ENCODE measurements around the gene GTF2F2.

GTF2F2 gene

GRCh38 chr13:45303026-45303425 lies 182.7 kb downstream of the GTF2F2 start:
- no peak overlapping the region for H3K4me3 ChIP-seq (replicated peaks; ENCODE audit: low read depth, low read length)
- DNase-seq (ENCODE audit: low read depth) = no peak
- TF ChIP-seq CTCF (IDR thresholded peaks at IDR 0.05; ENCODE audit: low read length, missing control alignments) = no peak

- TF ChIP-seq CTCF (IDR thresholded peaks at IDR 0.05; ENCODE audit: low read length, missing control alignments) = no peak
- no peak for DNase-seq (ENCODE audit: low read depth)
- no peak overlapping the region for H3K4me3 ChIP-seq (replicated peaks; ENCODE audit: low read depth, low read length)
Observed at GRCh38 chr13:45303866-45304265, 183.6 kb downstream of the GTF2F2 start.

GRCh38 chr13:45305079-45305478 lies 184.8 kb downstream of the GTF2F2 start:
- no peak for TF ChIP-seq CTCF (IDR thresholded peaks at IDR 0.05; ENCODE audit: low read length, missing control alignments)
- H3K4me3 ChIP-seq (replicated peaks; ENCODE audit: low read depth, low read length) = no peak overlapping the region
- no peak for DNase-seq (ENCODE audit: low read depth)

- no peak for DNase-seq (ENCODE audit: low read depth)
- TF ChIP-seq CTCF (IDR thresholded peaks at IDR 0.05; ENCODE audit: low read length, missing control alignments) = no peak
- H3K4me3 ChIP-seq (replicated peaks; ENCODE audit: low read depth, low read length) = no peak overlapping the region
Observed at GRCh38 chr13:45306966-45307365, 186.7 kb downstream of the GTF2F2 start.

- no peak for DNase-seq (ENCODE audit: low read depth)
Observed at GRCh38 chr13:45310341-45311131, 190.2 kb downstream of the GTF2F2 start.

GRCh38 chr13:45314822-45315221 lies 194.5 kb downstream of the GTF2F2 start:
- no peak for TF ChIP-seq CTCF (IDR thresholded peaks at IDR 0.05; ENCODE audit: low read length, missing control alignments)
- no peak for DNase-seq (ENCODE audit: low read depth)
- H3K4me3 ChIP-seq (replicated peaks; ENCODE audit: low read depth, low read length) = no peak overlapping the region

More at GRCh38 chr13:45310341-45311131, 190.2 kb downstream of the GTF2F2 start:
- no peak for TF ChIP-seq CTCF (IDR thresholded peaks at IDR 0.05; ENCODE audit: low read length, missing control alignments)
- H3K4me3 ChIP-seq (replicated peaks; ENCODE audit: low read depth, low read length) = no peak overlapping the region
